ENCODE results near the gene CKAP5. TPM values are rescaled to one million over a fixed set of nuclear protein-coding genes. Genes with fewer than 3 reads are reported as not detected.

CKAP5 gene
- polyA plus RNA-seq, 4 donors, result 6.2 to 46.6 (median 17.8) TPM

- Histone ChIP-seq H3K36me3 (ENCODE audit: control insufficient read depth in 3 of 3, insufficient read depth in 2 of 3, low read depth in 1 of 3, low read length in 3 of 3) (peaks cover 0 to 11% (median 2%) of the 10 kb centered on the region in 3 donors), H3K27me3 (ENCODE audit: control insufficient read depth in 3 of 3, insufficient read depth in 3 of 3, low read length in 3 of 3) (no peaks in the 10 kb centered on the region), H3K4me3 (ENCODE audit: low read depth in 1 of 3, low read length in 3 of 3) (no peak overlapping the region), H3K27ac (ENCODE audit: low read depth in 1 of 3, low read length in 2 of 3) (no peak overlapping the region), H3K9me3 (ENCODE audit: control insufficient read depth in 2 of 2, insufficient read depth in 1 of 2, low read depth in 1 of 2, low read length in 1 of 2) (no peaks in the 10 kb centered on the region), H3K4me1 (ENCODE audit: control insufficient read depth in 3 of 3, insufficient read depth in 2 of 3, low read depth in 1 of 3, low read length in 2 of 3) (no peaks in the 10 kb centered on the region)
- DNase-seq, result no peak
- FAIRE-seq, result no peak
- WGBS, 3 donors, result 66 to 68% (median 66%) methylated on average over 5 of the region's 5 CpGs
Measured at GRCh38 chr11:46736615-46737014, 109.5 kb downstream of the CKAP5 start.

GRCh38 chr11:46736146-46736545 lies 109.9 kb downstream of the CKAP5 start:
- FAIRE-seq, result no peak
- 89 to 93% (median 92%) methylated on average over 7 of the region's 7 CpGs for WGBS, 3 donors
- Histone ChIP-seq H3K4me3 (ENCODE audit: low read depth in 1 of 3, low read length in 3 of 3) (no peak overlapping the region), H3K27me3 (ENCODE audit: control insufficient read depth in 3 of 3, insufficient read depth in 3 of 3, low read length in 3 of 3) (no peaks in the 10 kb centered on the region), H3K36me3 (ENCODE audit: control insufficient read depth in 3 of 3, insufficient read depth in 2 of 3, low read depth in 1 of 3, low read length in 3 of 3) (peaks cover 0 to 6% (median 0%) of the 10 kb centered on the region in 3 donors), H3K27ac (ENCODE audit: low read depth in 1 of 3, low read length in 2 of 3) (no peak overlapping the region), H3K9me3 (ENCODE audit: control insufficient read depth in 2 of 2, insufficient read depth in 1 of 2, low read depth in 1 of 2, low read length in 1 of 2) (no peaks in the 10 kb centered on the region), H3K4me1 (ENCODE audit: control insufficient read depth in 3 of 3, insufficient read depth in 2 of 3, low read depth in 1 of 3, low read length in 2 of 3) (no peaks in the 10 kb centered on the region)
- DNase-seq, result no peak

DNA sequence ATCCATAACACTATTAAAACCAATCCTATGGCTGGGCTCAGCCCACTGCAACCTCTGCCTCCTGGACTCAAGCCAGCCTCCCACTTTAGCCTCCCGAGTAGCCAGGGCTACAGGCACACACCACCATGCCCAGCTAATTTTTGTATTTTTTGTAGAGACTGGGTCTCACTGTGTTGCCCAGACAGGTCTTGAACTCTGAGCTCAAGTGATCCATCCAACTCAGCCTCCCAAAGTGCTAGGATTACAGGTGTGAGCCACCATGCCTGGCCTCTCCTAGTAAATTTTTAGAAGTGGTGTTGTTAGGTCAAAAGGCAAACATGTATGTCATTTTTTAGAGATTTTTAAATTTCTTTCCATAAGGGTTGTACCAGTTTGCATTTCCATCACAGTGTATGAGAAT lies 112.8 kb downstream of the CKAP5 start:
- WGBS, 3 donors, result 70 to 86% (median 75%) methylated on average over 1 of the region's 1 CpG
- Histone ChIP-seq H3K4me3 (ENCODE audit: low read depth in 1 of 3, low read length in 3 of 3) (no peak overlapping the region), H3K9me3 (ENCODE audit: control insufficient read depth in 2 of 2, insufficient read depth in 1 of 2, low read depth in 1 of 2, low read length in 1 of 2) (no peaks in the 10 kb centered on the region), H3K36me3 (ENCODE audit: control insufficient read depth in 3 of 3, insufficient read depth in 2 of 3, low read depth in 1 of 3, low read length in 3 of 3) (no peaks in the 10 kb centered on the region), H3K27ac (ENCODE audit: low read depth in 1 of 3, low read length in 2 of 3) (no peak overlapping the region), H3K4me1 (ENCODE audit: control insufficient read depth in 3 of 3, insufficient read depth in 2 of 3, low read depth in 1 of 3, low read length in 2 of 3) (no peaks in the 10 kb centered on the region), H3K27me3 (ENCODE audit: control insufficient read depth in 3 of 3, insufficient read depth in 3 of 3, low read length in 3 of 3) (no peaks in the 10 kb centered on the region)
- DNase-seq (no peak), FAIRE-seq (no peak)

- no peak overlapping the region for H3K27ac ChIP-seq (ENCODE audit: low read depth in 1 of 3, low read length in 2 of 3)
- H3K27me3 ChIP-seq (ENCODE audit: control insufficient read depth in 3 of 3, insufficient read depth in 3 of 3, low read length in 3 of 3), result no peaks in the 10 kb centered on the region
- FAIRE-seq (no peak), DNase-seq (no peak)
- H3K4me3 ChIP-seq (ENCODE audit: low read depth in 1 of 3, low read length in 3 of 3), result no peak overlapping the region
- no peaks in the 10 kb centered on the region for H3K9me3 ChIP-seq (ENCODE audit: control insufficient read depth in 2 of 2, insufficient read depth in 1 of 2, low read depth in 1 of 2, low read length in 1 of 2)
- 90 to 93% (median 90%) methylated on average over 4 of the region's 4 CpGs for WGBS, 3 donors
- H3K4me1 ChIP-seq (ENCODE audit: control insufficient read depth in 3 of 3, insufficient read depth in 2 of 3, low read depth in 1 of 3, low read length in 2 of 3), result no peaks in the 10 kb centered on the region
- H3K36me3 ChIP-seq (ENCODE audit: control insufficient read depth in 3 of 3, insufficient read depth in 2 of 3, low read depth in 1 of 3, low read length in 3 of 3), result no peaks in the 10 kb centered on the region
Measured at GRCh38 chr11:46731545-46731944, 114.5 kb downstream of the CKAP5 start.

GRCh38 chr11:46729110-46730027 lies 116.7 kb downstream of the CKAP5 start:
- WGBS, 3 donors, result 78 to 87% (median 84%) methylated on average over 24 of the region's 24 CpGs
- Histone ChIP-seq H3K36me3 (ENCODE audit: control insufficient read depth in 3 of 3, insufficient read depth in 2 of 3, low read depth in 1 of 3, low read length in 3 of 3) (no peaks in the 10 kb centered on the region), H3K4me1 (ENCODE audit: control insufficient read depth in 3 of 3, insufficient read depth in 2 of 3, low read depth in 1 of 3, low read length in 2 of 3) (no peaks in the 10 kb centered on the region), H3K27ac (ENCODE audit: low read depth in 1 of 3, low read length in 2 of 3) (no peak overlapping the region), H3K9me3 (ENCODE audit: control insufficient read depth in 2 of 2, insufficient read depth in 1 of 2, low read depth in 1 of 2, low read length in 1 of 2) (no peaks in the 10 kb centered on the region), H3K4me3 (ENCODE audit: low read depth in 1 of 3, low read length in 3 of 3) (no peak overlapping the region), H3K27me3 (ENCODE audit: control insufficient read depth in 3 of 3, insufficient read depth in 3 of 3, low read length in 3 of 3) (no peaks in the 10 kb centered on the region)
- FAIRE-seq (no peak), DNase-seq (no peak)

- Histone ChIP-seq H3K9me3 (ENCODE audit: control insufficient read depth in 2 of 2, insufficient read depth in 1 of 2, low read depth in 1 of 2, low read length in 1 of 2) (no peaks in the 10 kb centered on the region), H3K27me3 (ENCODE audit: control insufficient read depth in 3 of 3, insufficient read depth in 3 of 3, low read length in 3 of 3) (no peaks in the 10 kb centered on the region), H3K4me3 (ENCODE audit: low read depth in 1 of 3, low read length in 3 of 3) (no peak overlapping the region), H3K27ac (ENCODE audit: low read depth in 1 of 3, low read length in 2 of 3) (no peak overlapping the region), H3K36me3 (ENCODE audit: control insufficient read depth in 3 of 3, insufficient read depth in 2 of 3, low read depth in 1 of 3, low read length in 3 of 3) (no peaks in the 10 kb centered on the region), H3K4me1 (ENCODE audit: control insufficient read depth in 3 of 3, insufficient read depth in 2 of 3, low read depth in 1 of 3, low read length in 2 of 3) (no peaks in the 10 kb centered on the region)
- 84 to 88% (median 88%) methylated on average over 9 of the region's 9 CpGs for WGBS, 3 donors
- DNase-seq (no peak), FAIRE-seq (no peak)
Measured at GRCh38 chr11:46728659-46729040, 117.4 kb downstream of the CKAP5 start.

GRCh38 chr11:46727952-46728658 lies 118.0 kb downstream of the CKAP5 start:
- WGBS, 3 donors, result 86 to 89% (median 87%) methylated on average over 17 of the region's 17 CpGs
- Histone ChIP-seq H3K27me3 (ENCODE audit: control insufficient read depth in 3 of 3, insufficient read depth in 3 of 3, low read length in 3 of 3) (no peaks in the 10 kb centered on the region), H3K36me3 (ENCODE audit: control insufficient read depth in 3 of 3, insufficient read depth in 2 of 3, low read depth in 1 of 3, low read length in 3 of 3) (no peaks in the 10 kb centered on the region), H3K4me1 (ENCODE audit: control insufficient read depth in 3 of 3, insufficient read depth in 2 of 3, low read depth in 1 of 3, low read length in 2 of 3) (no peaks in the 10 kb centered on the region), H3K9me3 (ENCODE audit: control insufficient read depth in 2 of 2, insufficient read depth in 1 of 2, low read depth in 1 of 2, low read length in 1 of 2) (no peaks in the 10 kb centered on the region), H3K27ac (ENCODE audit: low read depth in 1 of 3, low read length in 2 of 3) (no peak overlapping the region), H3K4me3 (ENCODE audit: low read depth in 1 of 3, low read length in 3 of 3) (no peak overlapping the region)
- no peak for DNase-seq
- no peak for FAIRE-seq

DNA sequence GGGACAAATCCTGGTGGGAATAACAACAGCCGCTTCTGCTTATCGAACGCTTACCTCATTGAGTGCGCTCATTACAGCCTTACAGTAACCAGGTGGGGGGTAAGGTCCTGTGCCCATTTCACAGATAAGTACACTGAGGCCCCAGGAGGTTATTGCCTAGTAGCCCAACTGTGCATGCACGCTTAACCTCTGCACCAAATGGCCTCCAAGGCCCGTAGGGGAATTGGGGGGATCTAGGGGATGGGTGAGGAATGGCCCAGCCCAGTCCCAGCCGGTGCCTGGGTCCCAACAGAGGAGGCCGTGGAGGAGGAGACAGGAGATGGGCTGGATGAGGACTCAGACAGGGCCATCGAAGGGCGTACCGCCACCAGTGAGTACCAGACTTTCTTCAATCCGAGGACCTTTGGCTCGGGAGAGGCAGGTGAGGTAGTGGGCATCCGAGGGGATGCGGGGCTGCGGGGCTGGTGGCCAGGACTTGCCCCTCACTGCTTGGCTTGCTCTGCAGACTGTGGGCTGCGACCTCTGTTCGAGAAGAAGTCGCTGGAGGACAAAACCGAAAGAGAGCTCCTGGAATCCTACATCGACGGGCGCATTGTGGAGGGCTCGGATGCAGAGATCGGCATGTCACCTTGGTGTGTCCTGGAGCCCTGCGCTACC lies 119.7 kb downstream of the CKAP5 start:
- no peaks in the 10 kb centered on the region for H3K36me3 ChIP-seq (ENCODE audit: control insufficient read depth in 3 of 3, insufficient read depth in 2 of 3, low read depth in 1 of 3, low read length in 3 of 3)
- no peak overlapping the region for H3K27ac ChIP-seq (ENCODE audit: low read depth in 1 of 3, low read length in 2 of 3)
- WGBS, 3 donors, result 91 to 92% (median 91%) methylated on average over 25 to 26 of the region's 26 CpGs
- H3K4me3 ChIP-seq (ENCODE audit: low read depth in 1 of 3, low read length in 3 of 3), result no peak overlapping the region
- H3K4me1 ChIP-seq (ENCODE audit: control insufficient read depth in 3 of 3, insufficient read depth in 2 of 3, low read depth in 1 of 3, low read length in 2 of 3), result no peaks in the 10 kb centered on the region
- no peaks in the 10 kb centered on the region for H3K9me3 ChIP-seq (ENCODE audit: control insufficient read depth in 2 of 2, insufficient read depth in 1 of 2, low read depth in 1 of 2, low read length in 1 of 2)
- H3K27me3 ChIP-seq (ENCODE audit: control insufficient read depth in 3 of 3, insufficient read depth in 3 of 3, low read length in 3 of 3), result no peaks in the 10 kb centered on the region
- DNase-seq, result no peak
- no peak for FAIRE-seq

Data from small intestine (tissue), 7 donors.